GDM1 (cell line): Measurements from ENCODE around the gene MOGAT1.
"Not testable (repeated sequence)": the region's sequence is repeated elsewhere in the genome, so short reads cannot be mapped to it uniquely, and the experiment has no call there.

Experiments
- DNase-seq: peaks from one replicate; lab custom pipeline; 2025; lab: John Stamatoyannopoulos, UW

MOGAT1 gene

GRCh38 chr2:222710736-222711135, 39.3 kb downstream of the MOGAT1 start:
- no peak for DNase-seq

- no peak for DNase-seq
Observed at GRCh38 chr2:222711315-222711940, 40.0 kb downstream of the MOGAT1 start.

- DNase-seq: no peak
Observed at GRCh38 chr2:222713002-222713401, 41.5 kb downstream of the MOGAT1 start.

- DNase-seq: no peak
Observed at GRCh38 chr2:222714361-222715241, 43.1 kb downstream of the MOGAT1 start.

- no peak for DNase-seq
Observed at GRCh38 chr2:222715742-222716141, 44.3 kb downstream of the MOGAT1 start.

- not testable (repeated sequence) for DNase-seq
Observed at GRCh38 chr2:222719787-222720186, 48.3 kb downstream of the MOGAT1 start.

- not testable (repeated sequence) for DNase-seq
Observed at GRCh38 chr2:222721597-222721996, 50.1 kb downstream of the MOGAT1 start.

GRCh38 chr2:222722327-222722946, 51.0 kb downstream of the MOGAT1 start:
- no peak for DNase-seq

GRCh38 chr2:222724208-222724607, 52.8 kb downstream of the MOGAT1 start:
- no peak for DNase-seq

- DNase-seq: no peak
Observed at GRCh38 chr2:222728621-222729020, 57.2 kb downstream of the MOGAT1 start.

GRCh38 chr2:222730366-222730999, 59.0 kb downstream of the MOGAT1 start:
- DNase-seq: no peak

- no peak for DNase-seq
Observed at GRCh38 chr2:222731201-222731621, 59.8 kb downstream of the MOGAT1 start.

GRCh38 chr2:222732489-222733178, 61.2 kb downstream of the MOGAT1 start:
- DNase-seq: no peak

- no peak for DNase-seq
Observed at GRCh38 chr2:222733470-222733845, 62.0 kb downstream of the MOGAT1 start.

- no peak for DNase-seq
Observed at GRCh38 chr2:222733846-222734702, 62.6 kb downstream of the MOGAT1 start.

GRCh38 chr2:222734703-222735014, 63.2 kb downstream of the MOGAT1 start:
- no peak for DNase-seq

GRCh38 chr2:222736301-222736700, 64.8 kb downstream of the MOGAT1 start:
- no peak for DNase-seq

- no peak for DNase-seq
Observed at GRCh38 chr2:222736924-222737323, 65.5 kb downstream of the MOGAT1 start.

- no peak for DNase-seq
Observed at GRCh38 chr2:222738312-222738711, 66.9 kb downstream of the MOGAT1 start.

- DNase-seq: no peak
Observed at GRCh38 chr2:222738809-222739208, 67.4 kb downstream of the MOGAT1 start.

GRCh38 chr2:222739939-222740338, 68.5 kb downstream of the MOGAT1 start:
- no peak for DNase-seq
